Esophagus squamous epithelium (tissue), 5 donors: ENCODE measurements around the gene OCLN. TPM values are rescaled to one million over a fixed set of nuclear protein-coding genes. Genes with fewer than 3 reads are reported as not detected.

ENCODE experiments used
- DNase-seq: peaks from one replicate; lab custom pipeline; 2025; lab: John Stamatoyannopoulos, UW
- H3K27ac ChIP-seq, 4 donors: fragments of 200-600 bp; sonication (generic); one replicate each; pipeline ENCODE4 v1.5.1; 2016 to 2019; ENCODE audit warnings: mild to moderate bottlenecking in 1 of 4
- H3K27me3 ChIP-seq, 4 donors: fragments of 200-600 bp; sonication (generic); 1 replicate in 3 of 4; 2 replicates in 1 of 4; pipeline versions ENCODE4 v1.5.1 to v1.6.0; 2017 to 2021; ENCODE audit warnings: antibody characterized with exemption in 1 of 4
- H3K36me3 ChIP-seq, 3 donors: fragments of 200-600 bp; sonication (generic); one replicate each; pipeline ENCODE4 v1.5.1; 2016 to 2019
- H3K4me1 ChIP-seq, 3 donors: fragments of 200-600 bp; sonication (generic); one replicate each; pipeline ENCODE4 v1.5.1; 2017 to 2019
- H3K4me3 ChIP-seq, 4 donors: fragments of 200-600 bp; sonication (generic); 1 replicate in 3 of 4; 2 replicates in 1 of 4; pipeline ENCODE4 v1.5.1; 2016 to 2019; ENCODE audit warnings: mild to moderate bottlenecking in 2 of 4, moderate library complexity in 1 of 4
- H3K9me3 ChIP-seq, 3 donors: fragments of 200-600 bp; sonication (generic); one replicate each; pipeline ENCODE4 v1.5.1; 2016 to 2019
- CTCF ChIP-seq, 6 experiments: fragments of 450-650 bp in 4 of 6; fragments of 200-600 bp in 2 of 6; sonication (generic) in 2 of 6; IDR thresholded peaks; one replicate each; pipeline ENCODE4 v1.5.1; 2016 to 2019; ENCODE audit warnings: antibody characterized with exemption in 6 of 6, mild to moderate bottlenecking in 4 of 6, moderate library complexity in 4 of 6
- POLR2A ChIP-seq, 4 donors: fragments of 450-650 bp; IDR thresholded peaks; one replicate each; pipeline ENCODE4 v1.6.1; 2017; ENCODE audit warnings: antibody characterized with exemption in 4 of 4, mild to moderate bottlenecking in 4 of 4, moderate library complexity in 3 of 4
- whole genome bisulfite sequencing, 2 donors: methylation state at CpG; one replicate each; pipeline ENCODE4 v1.1.5; 2018; 5-methylcytosine and 5-hydroxymethylcytosine counted together
- intact Hi-C: fragments of 100-400 bp; cut with DNase I; formaldehyde crosslinking; loops from one replicate; pipeline ENCODE4 v1.15.0; 2022
- total RNA-seq, 4 donors: library from RNA; depleted of rRNA; stranded (reverse); fragments of >200 nt; gene quantifications; one replicate each; pipeline ENCODE4 v1.1.0, GENCODE V29; 2016
- donor health status: DM: yes; HTN: yes; CAD: no.

OCLN gene
- total RNA-seq, 4 donors from 2014 or later: 12.0 to 56.2 (median 31.8) TPM

GRCh38 chr5:69502367-69502766 is 9.8 kb downstream of the OCLN start:
- Histone ChIP-seq H3K27me3 (peaks cover 0 to 26% (median 0%) of the 10 kb centered on the region in 4 donors), H3K9me3 (no peaks in the 10 kb centered on the region), H3K36me3 (peaks cover 0 to 22% (median 0%) of the 10 kb centered on the region in 3 donors), H3K27ac (no peak overlapping the region), H3K4me3 (no peak overlapping the region), H3K4me1 (peaks cover 0 to 28% (median 0%) of the 10 kb centered on the region in 3 donors)
- no peak for DNase-seq
- TF ChIP-seq POLR2A (IDR thresholded peaks at IDR 0.05) (no peak), CTCF (IDR thresholded peaks at IDR 0.05) (no peak)
- 45 to 49% methylated on average over 2 of the region's 2 CpGs for WGBS, 2 donors
- intact Hi-C loops: no loop called here

- 45 to 59% methylated on average over 7 of the region's 7 CpGs for WGBS, 2 donors
- Histone ChIP-seq H3K4me3 (no peak overlapping the region), H3K36me3 (peaks cover 0 to 22% (median 0%) of the 10 kb centered on the region in 3 donors), H3K27me3 (peaks cover 0 to 26% (median 0%) of the 10 kb centered on the region in 4 donors), H3K4me1 (peaks cover 0 to 32% (median 0%) of the 10 kb centered on the region in 3 donors), H3K27ac (no peak overlapping the region), H3K9me3 (no peaks in the 10 kb centered on the region)
- intact Hi-C loops: no loop called here
- no peak for DNase-seq
- no peak for TF ChIP-seq POLR2A (IDR thresholded peaks at IDR 0.05)
- TF ChIP-seq CTCF (IDR thresholded peaks at IDR 0.05): no peak
Measured at GRCh38 chr5:69502767-69503488, 10.3 kb downstream of the OCLN start.

GRCh38 chr5:69504036-69504435 is 11.4 kb downstream of the OCLN start:
- DNase-seq: no peak
- Histone ChIP-seq H3K4me3 (no peak overlapping the region), H3K9me3 (no peaks in the 10 kb centered on the region), H3K36me3 (peaks cover 0 to 23% (median 0%) of the 10 kb centered on the region in 3 donors), H3K27ac (no peak overlapping the region), H3K4me1 (peaks cover 0 to 32% (median 0%) of the 10 kb centered on the region in 3 donors), H3K27me3 (peaks cover 0 to 18% (median 0%) of the 10 kb centered on the region in 4 donors)
- intact Hi-C loops: no loop called here
- 65 to 77% methylated on average over 2 of the region's 2 CpGs for WGBS, 2 donors
- TF ChIP-seq POLR2A (IDR thresholded peaks at IDR 0.05) (no peak), CTCF (IDR thresholded peaks at IDR 0.05) (no peak)

- H3K27me3 ChIP-seq: peaks cover 0 to 16% (median 0%) of the 10 kb centered on the region in 4 donors
- intact Hi-C loops: no loop called here
- no peak for TF ChIP-seq POLR2A (IDR thresholded peaks at IDR 0.05)
- TF ChIP-seq CTCF (IDR thresholded peaks at IDR 0.05): no peak
- H3K4me3 ChIP-seq: no peak overlapping the region
- DNase-seq: no peak
- H3K4me1 ChIP-seq: peaks cover 0 to 28% (median 0%) of the 10 kb centered on the region in 3 donors
- H3K36me3 ChIP-seq: peaks cover 0 to 36% (median 0%) of the 10 kb centered on the region in 3 donors
- H3K27ac ChIP-seq: no peak overlapping the region
- 88 to 93% methylated on average over 1 of the region's 1 CpG for WGBS, 2 donors
- H3K9me3 ChIP-seq: no peaks in the 10 kb centered on the region
Measured at GRCh38 chr5:69505306-69505705, 12.7 kb downstream of the OCLN start.

GRCh38 chr5:69509212-69509611 is 16.6 kb downstream of the OCLN start:
- TF ChIP-seq POLR2A (IDR thresholded peaks at IDR 0.05) (no peak), CTCF (IDR thresholded peaks at IDR 0.05) (no peak)
- Histone ChIP-seq H3K9me3 (no peaks in the 10 kb centered on the region), H3K36me3 (peaks cover 0 to 40% (median 0%) of the 10 kb centered on the region in 3 donors), H3K27me3 (no peaks in the 10 kb centered on the region), H3K27ac (no peak overlapping the region), H3K4me3 (no peak overlapping the region), H3K4me1 (peaks cover 0 to 4% (median 0%) of the 10 kb centered on the region in 3 donors)
- intact Hi-C loops: no loop called here
- WGBS, 2 donors: 96% methylated on average over 4 to 6 of the region's 6 CpGs
- no peak for DNase-seq
